Psoas muscle (tissue), 8 donors: ENCODE measurements around the gene MICALL2. TPM values are rescaled to one million over a fixed set of nuclear protein-coding genes. Genes with fewer than 3 reads are reported as not detected.

ENCODE experiments used
- ATAC-seq, 4 donors: fragments of 200-7000 bp; cut with Tn5 transposase; one replicate each; pipeline ENCODE4 v1.9.1; 2020; ENCODE audit warnings: moderate library complexity in 3 of 4, mild to moderate bottlenecking in 2 of 4
- DNase-seq, 2 donors: peaks; one replicate each; pipeline ENCODE4 v3.0.0-alpha.2; 2020
- H3K27ac ChIP-seq: fragments of 200-600 bp; one replicate; pipeline ENCODE4 v1.8.0; 2022
- H3K27me3 ChIP-seq, 3 donors: fragments of 200-600 bp in 1 of 3; one replicate each; pipeline versions ENCODE4 v1.6.1 to v1.8.0; 2013 to 2022; ENCODE audit warnings: low read length in 2 of 3, mild to moderate bottlenecking in 2 of 3, moderate library complexity in 1 of 3; ENCODE audit not compliant: insufficient read depth in 3 of 3
- H3K36me3 ChIP-seq, 2 donors: fragments of 200-600 bp in 1 of 2; one replicate each; pipeline versions ENCODE4 v1.6.1 to v1.8.0; 2013 to 2022; ENCODE audit warnings: low read depth in 1 of 2, mild to moderate bottlenecking in 1 of 2, moderate library complexity in 1 of 2; ENCODE audit not compliant: insufficient read depth in 1 of 2
- H3K4me1 ChIP-seq: fragments of 200-600 bp; one replicate; pipeline ENCODE4 v1.8.0; 2022
- H3K4me3 ChIP-seq: fragments of 200-600 bp; one replicate; pipeline ENCODE4 v1.8.0; 2022; ENCODE audit warnings: mild to moderate bottlenecking
- H3K9me3 ChIP-seq: fragments of 200-600 bp; one replicate; pipeline ENCODE4 v1.8.0; 2022
- WGBS, 3 donors: extraction: QIAGEN DNeasy Blood & Tissue Kit; methylation state at CpG; one replicate each; pipeline versions ENCODE4 v1.1.6 to v1.1.7; 2013; 5-methylcytosine and 5-hydroxymethylcytosine counted together
- intact Hi-C, 2 donors: fragments of 100-400 bp; cut with DNase I; formaldehyde crosslinking; loops; one replicate each; pipeline versions ENCODE4 v1.11.0 to v1.14.2; 2022
- polyA plus RNA-seq, 3 donors: library from polyadenylated mRNA; stranded (reverse); fragments of 200-250 nt; gene quantifications; one replicate each; pipeline ENCODE4 v1.2.3, GENCODE V29; 2013
- total RNA-seq, 4 donors: library from RNA; stranded (reverse); fragmentation: NEBNext Ultra II Directional in 2 of 4; extraction: Animal tissue kit (Norgen Biotek cat#: 25700) in 2 of 4; gene quantifications; one replicate each; pipeline versions ENCODE4 v1.2.1 to v1.2.4, GENCODE V29; 2021 to 2023
- TF ChIP-seq, protein P1 (sequence below): fragments of 200-600 bp; IDR thresholded peaks from one replicate; pipeline ENCODE4 v1.8.0; 2022; ENCODE audit warnings: antibody characterized with exemption
- donor health status: healthy with polysubstance abuse.
- donor health status: DM: no; HTN: no; CAD: no; lungs with moderate emphysema.
- donor health status: Bipolar disorder and iron deficiency.
- donor health status: healthy.
- donor health status: DM: yes; HTN: yes; CAD: no.
- donor health status: DM: no; HTN: no; CAD: no.
- donor health status: DM: no; HTN: no; CAD: no.
- donor health status: DM: yes; HTN: yes; CAD: no.

Gene MICALL2
- total and polyA plus RNA-seq, 7 donors, result 4.6 to 12.0 (median 5.8) TPM

DNA sequence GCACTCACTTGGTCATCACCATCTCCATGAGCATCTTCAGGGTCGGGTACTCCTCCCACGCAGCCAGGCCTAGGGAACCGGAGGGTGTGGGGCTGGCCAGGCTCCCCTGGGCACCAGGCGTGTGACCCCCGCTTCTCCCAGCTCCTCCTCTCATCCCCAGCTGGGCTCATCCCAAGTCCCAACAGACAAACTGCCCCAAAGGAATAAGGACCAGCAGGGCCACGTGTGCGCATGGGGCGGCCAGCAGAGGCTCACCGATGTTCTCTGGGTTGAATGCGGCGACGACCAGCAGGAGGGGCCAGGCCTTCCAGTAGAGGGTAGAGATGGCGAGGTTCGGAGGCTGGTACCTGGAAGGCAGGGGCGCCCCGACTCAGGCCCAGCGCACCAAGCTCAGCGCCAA lies 30.1 kb upstream of the MICALL2 start:
- WGBS, 3 donors, result 89 to 98% (median 93%) methylated on average over 15 to 18 of the region's 18 CpGs
- Histone ChIP-seq H3K36me3 (peaks cover 0 to 93% of the 10 kb centered on the region in 2 donors), H3K4me3 (no peak overlapping the region), H3K9me3 (no peaks in the 10 kb centered on the region), H3K27me3 (no peaks in the 10 kb centered on the region), H3K27ac (no peak overlapping the region), H3K4me1 (no peaks in the 10 kb centered on the region)
- ATAC-seq (no peak), DNase-seq (no peak)
- TF ChIP-seq, protein P1, sequence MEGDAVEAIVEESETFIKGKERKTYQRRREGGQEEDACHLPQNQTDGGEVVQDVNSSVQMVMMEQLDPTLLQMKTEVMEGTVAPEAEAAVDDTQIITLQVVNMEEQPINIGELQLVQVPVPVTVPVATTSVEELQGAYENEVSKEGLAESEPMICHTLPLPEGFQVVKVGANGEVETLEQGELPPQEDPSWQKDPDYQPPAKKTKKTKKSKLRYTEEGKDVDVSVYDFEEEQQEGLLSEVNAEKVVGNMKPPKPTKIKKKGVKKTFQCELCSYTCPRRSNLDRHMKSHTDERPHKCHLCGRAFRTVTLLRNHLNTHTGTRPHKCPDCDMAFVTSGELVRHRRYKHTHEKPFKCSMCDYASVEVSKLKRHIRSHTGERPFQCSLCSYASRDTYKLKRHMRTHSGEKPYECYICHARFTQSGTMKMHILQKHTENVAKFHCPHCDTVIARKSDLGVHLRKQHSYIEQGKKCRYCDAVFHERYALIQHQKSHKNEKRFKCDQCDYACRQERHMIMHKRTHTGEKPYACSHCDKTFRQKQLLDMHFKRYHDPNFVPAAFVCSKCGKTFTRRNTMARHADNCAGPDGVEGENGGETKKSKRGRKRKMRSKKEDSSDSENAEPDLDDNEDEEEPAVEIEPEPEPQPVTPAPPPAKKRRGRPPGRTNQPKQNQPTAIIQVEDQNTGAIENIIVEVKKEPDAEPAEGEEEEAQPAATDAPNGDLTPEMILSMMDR, result no peak
- intact Hi-C loops, result no loop called here

- H3K4me3 ChIP-seq, result no peak overlapping the region
- DNase-seq, result no peak
- no peak for ATAC-seq
- intact Hi-C loops, result no loop called here
- TF ChIP-seq, protein P1, result no peak
- H3K36me3 ChIP-seq, result peaks cover 0 to 95% of the 10 kb centered on the region in 2 donors
- no peaks in the 10 kb centered on the region for H3K27me3 ChIP-seq
- H3K9me3 ChIP-seq, result no peaks in the 10 kb centered on the region
- H3K4me1 ChIP-seq, result no peaks in the 10 kb centered on the region
- 87 to 91% (median 89%) methylated on average over 19 to 20 of the region's 20 CpGs for WGBS, 3 donors
- H3K27ac ChIP-seq, result no peak overlapping the region
Measured at GRCh38 chr7:1488016-1488415, 28.7 kb upstream of the MICALL2 start.

DNA sequence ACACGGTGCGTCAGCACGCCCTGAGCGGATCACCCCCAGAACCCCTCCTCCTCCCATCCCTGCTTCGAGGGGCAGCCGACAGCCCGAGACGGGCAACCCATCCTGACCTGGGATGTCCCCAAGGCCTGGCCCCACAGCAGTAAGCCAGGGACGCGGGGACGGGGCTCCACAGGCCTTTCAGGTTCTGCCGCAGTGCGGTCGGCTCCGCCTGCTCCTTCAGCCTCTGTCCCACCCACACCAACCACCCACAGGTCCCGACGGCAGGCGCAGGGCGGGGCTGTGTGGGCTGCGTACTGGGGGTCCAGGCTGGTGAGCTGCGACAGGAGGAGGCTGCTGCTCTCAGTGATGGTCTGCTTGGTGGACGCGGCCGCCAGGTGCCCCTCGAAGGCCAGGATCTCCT lies 28.2 kb upstream of the MICALL2 start:
- DNase-seq (no peak), ATAC-seq (no peak)
- WGBS, 3 donors, result 86 to 95% (median 92%) methylated on average over 18 to 25 of the region's 25 CpGs
- no peak overlapping the region for H3K4me3 ChIP-seq
- TF ChIP-seq, protein P1, result no peak
- no peak overlapping the region for H3K27ac ChIP-seq
- H3K27me3 ChIP-seq, result no peaks in the 10 kb centered on the region
- no peaks in the 10 kb centered on the region for H3K9me3 ChIP-seq
- intact Hi-C loops, result no loop called here
- H3K4me1 ChIP-seq, result no peaks in the 10 kb centered on the region
- peaks cover 0 to 99% of the 10 kb centered on the region in 2 donors for H3K36me3 ChIP-seq

GRCh38 chr7:1486571-1486970 lies 27.3 kb upstream of the MICALL2 start:
- H3K27me3 ChIP-seq, result no peaks in the 10 kb centered on the region
- TF ChIP-seq, protein P1, result no peak
- peaks cover 0 to 99% of the 10 kb centered on the region in 2 donors for H3K36me3 ChIP-seq
- WGBS, 3 donors, result 90 to 95% (median 94%) methylated on average over 14 to 23 of the region's 23 CpGs
- no peaks in the 10 kb centered on the region for H3K9me3 ChIP-seq
- no peak for DNase-seq
- H3K27ac ChIP-seq, result no peak overlapping the region
- H3K4me1 ChIP-seq, result no peaks in the 10 kb centered on the region
- intact Hi-C loops, result no loop called here
- ATAC-seq, result no peak
- H3K4me3 ChIP-seq, result no peak overlapping the region

DNA sequence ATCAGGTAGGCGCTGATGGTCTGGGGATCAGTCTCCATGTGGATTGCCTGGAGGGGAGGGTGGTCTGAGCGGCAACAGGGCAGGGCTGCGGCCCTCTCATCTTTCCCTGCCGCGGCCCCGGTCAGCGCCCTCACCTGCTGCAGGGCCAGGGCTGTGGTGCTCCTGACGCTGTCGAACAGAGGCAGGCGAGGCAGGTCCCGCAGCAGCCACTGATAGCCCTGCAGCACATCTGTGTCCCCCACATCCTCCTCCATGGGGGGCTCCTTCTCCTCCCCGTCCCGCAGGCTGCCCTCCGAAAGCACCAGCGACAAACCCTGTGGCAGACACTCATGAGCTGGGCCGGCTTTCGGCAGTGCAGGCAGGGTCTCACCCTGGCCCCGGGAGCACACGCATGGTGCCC lies 25.9 kb upstream of the MICALL2 start:
- H3K4me3 ChIP-seq, result no peak overlapping the region
- ATAC-seq, result no peak
- no peaks in the 10 kb centered on the region for H3K9me3 ChIP-seq
- H3K36me3 ChIP-seq, result peaks cover 0 to 100% of the 10 kb centered on the region in 2 donors
- DNase-seq, result no peak
- H3K4me1 ChIP-seq, result no peaks in the 10 kb centered on the region
- TF ChIP-seq, protein P1, result no peak
- no peaks in the 10 kb centered on the region for H3K27me3 ChIP-seq
- H3K27ac ChIP-seq, result no peak overlapping the region
- intact Hi-C loops, result no loop called here
- WGBS, 3 donors, result 95 to 97% (median 97%) methylated on average over 18 to 19 of the region's 19 CpGs
